Naive thymus-derived CD4-positive, alpha-beta T cell (primary cell): Measurements from ENCODE around the gene HOXB8. TPM values are rescaled to one million over a fixed set of nuclear protein-coding genes. Genes with fewer than 3 reads are reported as not detected.

Source experiments
- ATAC-seq: fragments of 150-1000 bp; cut with Tn5 transposase; 2 replicates; pipeline ENCODE4 v1.10.0; 2021; ENCODE audit warnings: mild to moderate bottlenecking, moderate library complexity
- CTCF ChIA-PET: fragments of 350-600 bp; sonication (Branson Sonifier 250); formaldehyde crosslinking; loops from one replicate; lab custom pipeline; 2021; ENCODE audit warnings: antibody characterized with exemption; lab: Charles Lee
- POLR2A ChIA-PET: fragments of 350-600 bp; sonication (Branson Sonifier 250); formaldehyde crosslinking; loops from one replicate; lab custom pipeline; 2021; ENCODE audit warnings: antibody characterized with exemption, inconsistent platforms; lab: Charles Lee
- DNase-seq, 9 donors: peaks; one replicate each; pipeline versions ENCODE4 v3.0.0 to v3.0.0-alpha.2; 2020 to 2022; ENCODE audit warnings: mixed read lengths in 1 of 9
- H3K27ac ChIP-seq: one replicate; pipeline ENCODE4 v1.7.0; 2013; ENCODE audit warnings: mild to moderate bottlenecking, low read depth, low read length, moderate library complexity
- H3K27me3 ChIP-seq, 2 donors: one replicate each; pipeline ENCODE4 v1.7.0; 2013; ENCODE audit warnings: low read length in 2 of 2, mild to moderate bottlenecking in 2 of 2, moderate library complexity in 2 of 2; ENCODE audit not compliant: control insufficient read depth in 2 of 2, insufficient read depth in 2 of 2
- H3K36me3 ChIP-seq, 3 experiments: 1 replicate in 2 of 3; 2 replicates in 1 of 3; pipeline ENCODE4 v1.7.0; 2013; ENCODE audit warnings: low read length in 3 of 3, mild to moderate bottlenecking in 3 of 3, moderate library complexity in 1 of 3; ENCODE audit not compliant: insufficient read depth in 3 of 3, control insufficient read depth in 2 of 3
- H3K4me1 ChIP-seq, 2 donors: one replicate each; pipeline ENCODE4 v1.7.0; 2013; ENCODE audit warnings: low read length in 2 of 2, mild to moderate bottlenecking in 2 of 2, moderate library complexity in 1 of 2; ENCODE audit not compliant: control insufficient read depth in 2 of 2, insufficient read depth in 2 of 2
- H3K4me3 ChIP-seq: 2 replicates; pipeline ENCODE4 v1.7.0; 2013; ENCODE audit warnings: mild to moderate bottlenecking, low read length
- H3K9me3 ChIP-seq, 3 experiments: 1 replicate in 2 of 3; 2 replicates in 1 of 3; pipeline ENCODE4 v1.7.0; 2013; ENCODE audit warnings: low read length in 3 of 3; ENCODE audit not compliant: control insufficient read depth in 2 of 3
- H3K27ac Mint-ChIP-seq, 9 donors: one replicate each; pipeline ENCODE4 v1.8.0; 2020 to 2022; ENCODE audit warnings: mixed read lengths in 9 of 9, mild to moderate bottlenecking in 8 of 9, moderate library complexity in 5 of 9, inconsistent platforms in 2 of 9
- H3K27me3 Mint-ChIP-seq, 5 donors: one replicate each; pipeline ENCODE4 v1.8.0; 2021 to 2022; ENCODE audit warnings: mixed read lengths in 5 of 5, mild to moderate bottlenecking in 1 of 5
- H3K36me3 Mint-ChIP-seq, 5 donors: one replicate each; pipeline ENCODE4 v1.8.0; 2020 to 2022; ENCODE audit warnings: mixed read lengths in 5 of 5, mild to moderate bottlenecking in 3 of 5, inconsistent platforms in 1 of 5
- H3K4me1 Mint-ChIP-seq, 7 donors: one replicate each; pipeline ENCODE4 v1.8.0; 2020 to 2022; ENCODE audit warnings: mixed read lengths in 7 of 7, mild to moderate bottlenecking in 3 of 7, inconsistent platforms in 1 of 7
- H3K4me3 Mint-ChIP-seq, 10 donors: one replicate each; pipeline ENCODE4 v1.8.0; 2020 to 2022; ENCODE audit warnings: mild to moderate bottlenecking in 10 of 10, mixed read lengths in 10 of 10, moderate library complexity in 6 of 10, inconsistent platforms in 2 of 10
- H3K9me3 Mint-ChIP-seq, 11 donors: one replicate each; pipeline ENCODE4 v1.8.0; 2020 to 2022; ENCODE audit warnings: mixed read lengths in 11 of 11, mild to moderate bottlenecking in 4 of 11, inconsistent platforms in 1 of 11, moderate library complexity in 1 of 11
- intact Hi-C, 2 donors: fragments of 100-400 bp; cut with micrococcal nuclease; formaldehyde crosslinking; loops; one replicate each; pipeline ENCODE4 v1.15.1; 2023
- polyA plus RNA-seq, 2 donors: library from polyadenylated mRNA; unstranded; fragments of 300-500 nt; fragmentation: Illumina TruSeq; gene quantifications; one replicate each; pipeline ENCODE4 v1.2.3, GENCODE V29; 2021
- total RNA-seq, 6 experiments: library from RNA in 5 of 6; stranded (reverse) in 5 of 6; gene quantifications; 1 replicate in 5 of 6; 2 replicates in 1 of 6; pipeline ENCODE4 v1.2.3 and lab custom pipeline; 2021 to 2026

HOXB8 gene
- total RNA-seq (not detected), polyA plus RNA-seq (not detected), total RNA-seq (lab: John Stamatoyannopoulos, UW) (not detected)

- Mint-ChIP-seq H3K4me1 (peaks cover 48 to 77% (median 61%) of the 10 kb centered on the region in 7 donors), H3K4me3 (peak within 1 kb of the TSS; percentile 21 to 95 (median 71)), H3K9me3 (peaks cover 0 to 4% (median 0%) of the 10 kb centered on the region in 11 donors), H3K36me3 (peaks cover 0 to 1% (median 0%) of the 10 kb centered on the region in 5 donors), H3K27me3 (peaks cover 81 to 91% (median 88%) of the 10 kb centered on the region in 5 donors), H3K27ac (peak within 1 kb of the TSS in 3 of 9 donors; percentile 21 to 83 (median 28))
- H3K9me3 ChIP-seq, result no peaks in the 10 kb centered on the region
- DNase-seq (no peak), ATAC-seq (no peak)
- no peak within 1 kb of the TSS for H3K27ac ChIP-seq
- intact Hi-C loops, result loop anchor here (5.0 to 10.0 kb wide), 4 partner anchors 533 to 1349 kb away; partner anchors contain the start of genes DLX4 (in 1 of the 2), PNPO (in 1 of the 2) and SCRN2 (in 1 of the 2)
- H3K4me1 ChIP-seq, result peaks cover 34 to 49% of the 10 kb centered on the region in 2 donors
- ChIA-PET CTCF (interaction anchor here (0.7 to 1.9 kb wide), 5 partner anchors 14 to 590 kb away, joined by 3 to 6 read pairs (median 5); partner anchors contain the start of gene HOXB5), POLR2A (interaction anchor here (0.8 to 0.9 kb wide), 3 partner anchors 8 to 91 kb away, joined by 3 to 5 read pairs (median 3); no protein-coding TSS in a partner anchor)
- no peaks in the 10 kb centered on the region for H3K36me3 ChIP-seq
- H3K4me3 ChIP-seq, result no peak within 1 kb of the TSS
- peaks cover 35 to 66% of the 10 kb centered on the region in 2 donors for H3K27me3 ChIP-seq
These were observed at the start of gene HOXB8 for GRCh38 chr17:48615047-48615962. Gene HOXB8 (minus strand): TSS chr17:48615292. CDS start chr17:48614704, 588 bp downstream.

DNA sequence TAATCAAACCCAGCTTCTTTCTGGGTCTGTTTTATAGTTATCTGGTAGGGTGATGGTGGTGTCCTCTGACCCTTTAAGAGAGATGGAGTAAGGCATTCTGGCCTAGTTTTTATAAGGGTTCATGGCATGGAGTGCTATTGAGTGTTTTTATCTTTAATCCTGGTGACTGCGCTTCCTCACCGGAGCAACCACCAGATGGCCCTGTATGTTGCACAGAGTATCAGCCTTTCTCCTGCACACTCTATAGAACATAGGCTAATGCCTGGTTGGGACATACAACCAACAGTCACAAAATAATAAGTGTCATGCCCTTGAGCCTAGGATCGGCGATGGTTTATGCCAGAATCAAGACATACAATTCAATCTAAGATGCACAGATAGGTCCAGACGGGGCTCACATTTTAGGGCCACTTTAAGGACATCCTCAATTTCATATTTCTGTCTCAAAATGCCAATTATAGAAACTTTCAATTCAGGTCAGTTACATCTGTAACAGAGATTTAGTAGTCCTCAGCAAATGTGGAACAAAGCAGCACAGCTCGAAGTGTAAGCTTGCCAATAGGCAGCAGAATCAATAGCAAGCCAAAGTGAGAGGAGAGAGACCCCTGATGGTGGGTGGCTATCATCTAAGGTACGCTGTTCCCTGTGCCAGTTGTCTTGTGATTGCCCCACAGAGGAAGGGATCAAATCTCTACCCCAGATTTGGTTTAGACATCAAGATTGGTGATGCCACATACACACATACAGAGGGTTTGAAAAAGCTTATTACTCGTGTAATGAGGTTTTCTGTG lies 48.2 kb upstream of the HOXB8 start:
- Histone ChIP-seq H3K27ac (no peak overlapping the region), H3K27me3 (no peaks in the 10 kb centered on the region), H3K9me3 (no peaks in the 10 kb centered on the region), H3K4me1 (no peaks in the 10 kb centered on the region), H3K36me3 (no peaks in the 10 kb centered on the region), H3K4me3 (no peak overlapping the region)
- H3K4me1 Mint-ChIP-seq, result no peaks in the 10 kb centered on the region
- ATAC-seq (no peak), DNase-seq (no peak)
- H3K9me3 Mint-ChIP-seq, result peaks cover 0 to 2% (median 0%) of the 10 kb centered on the region in 11 donors
- ChIA-PET CTCF (interaction anchor here (0.9 kb wide), 1 partner anchor 216 kb away, joined by 3 read pairs; no protein-coding TSS in a partner anchor), POLR2A (no interaction called here)
- H3K4me3 Mint-ChIP-seq, result no peak overlapping the region
- no peaks in the 10 kb centered on the region for H3K36me3 Mint-ChIP-seq
- H3K27me3 Mint-ChIP-seq, result peaks cover 6 to 30% (median 20%) of the 10 kb centered on the region in 5 donors
- H3K27ac Mint-ChIP-seq, result no peak overlapping the region
- intact Hi-C loops, result no loop called here

DNA sequence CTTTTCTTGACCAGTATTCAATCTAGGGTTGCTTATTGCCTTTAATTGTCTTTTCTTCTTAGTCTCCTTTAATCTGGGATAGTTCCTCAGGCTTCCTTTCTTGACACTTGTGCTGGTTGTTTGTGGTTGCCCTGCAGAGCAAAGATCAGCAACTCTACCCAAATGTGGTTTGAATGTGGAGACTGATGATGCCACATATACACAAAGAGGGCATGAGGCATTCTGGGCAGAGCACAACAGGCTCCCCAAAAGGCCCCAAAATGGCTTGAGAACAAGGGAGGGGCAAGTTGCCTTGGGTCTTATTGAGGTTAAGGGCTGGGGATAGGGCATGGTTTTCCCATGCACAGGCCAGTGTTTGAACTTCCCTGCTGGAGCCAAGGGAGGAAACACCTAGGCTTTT lies 40.8 kb upstream of the HOXB8 start:
- H3K9me3 Mint-ChIP-seq, result peaks cover 0 to 2% (median 0%) of the 10 kb centered on the region in 11 donors
- Histone ChIP-seq H3K27ac (no peak overlapping the region), H3K4me1 (no peaks in the 10 kb centered on the region), H3K27me3 (no peaks in the 10 kb centered on the region), H3K36me3 (no peaks in the 10 kb centered on the region), H3K4me3 (no peak overlapping the region), H3K9me3 (no peaks in the 10 kb centered on the region)
- no peak overlapping the region for H3K4me3 Mint-ChIP-seq
- ChIA-PET CTCF (interaction anchor here (0.5 kb wide), 1 partner anchor 54 kb away, joined by 4 read pairs; no protein-coding TSS in a partner anchor), POLR2A (no interaction called here)
- H3K27me3 Mint-ChIP-seq, result peaks cover 0 to 50% (median 6%) of the 10 kb centered on the region in 5 donors
- H3K27ac Mint-ChIP-seq, result no peak overlapping the region
- peaks cover 0 to 3% (median 0%) of the 10 kb centered on the region in 5 donors for H3K36me3 Mint-ChIP-seq
- intact Hi-C loops, result no loop called here
- DNase-seq (no peak), ATAC-seq (no peak)
- peaks cover 0 to 6% (median 1%) of the 10 kb centered on the region in 7 donors for H3K4me1 Mint-ChIP-seq

- H3K27ac ChIP-seq, result no peak overlapping the region
- no peak for DNase-seq
- POLR2A ChIA-PET, result no interaction called here
- peaks cover 0 to 2% (median 0%) of the 10 kb centered on the region in 11 donors for H3K9me3 Mint-ChIP-seq
- H3K4me1 ChIP-seq, result peaks cover 0 to 6% of the 10 kb centered on the region in 2 donors
- no peak for ATAC-seq
- peaks cover 7 to 26% (median 19%) of the 10 kb centered on the region in 7 donors for H3K4me1 Mint-ChIP-seq
- no peak overlapping the region for H3K4me3 Mint-ChIP-seq
- no peaks in the 10 kb centered on the region for H3K36me3 ChIP-seq
- CTCF ChIA-PET, result interaction anchor here (0.6 kb wide), 1 partner anchor 534 kb away, joined by 3 read pairs; no protein-coding TSS in a partner anchor
- H3K27me3 Mint-ChIP-seq, result peaks cover 37 to 71% (median 44%) of the 10 kb centered on the region in 5 donors
- H3K27me3 ChIP-seq, result peaks cover 0 to 26% of the 10 kb centered on the region in 2 donors
- H3K4me3 ChIP-seq, result no peak overlapping the region
- intact Hi-C loops, result no loop called here
- no peak overlapping the region for H3K27ac Mint-ChIP-seq
- peaks cover 0 to 3% (median 0%) of the 10 kb centered on the region in 5 donors for H3K36me3 Mint-ChIP-seq
- H3K9me3 ChIP-seq, result no peaks in the 10 kb centered on the region
These were observed 34.6 kb upstream of the HOXB8 start for GRCh38 chr17:48649741-48650140.

DNA sequence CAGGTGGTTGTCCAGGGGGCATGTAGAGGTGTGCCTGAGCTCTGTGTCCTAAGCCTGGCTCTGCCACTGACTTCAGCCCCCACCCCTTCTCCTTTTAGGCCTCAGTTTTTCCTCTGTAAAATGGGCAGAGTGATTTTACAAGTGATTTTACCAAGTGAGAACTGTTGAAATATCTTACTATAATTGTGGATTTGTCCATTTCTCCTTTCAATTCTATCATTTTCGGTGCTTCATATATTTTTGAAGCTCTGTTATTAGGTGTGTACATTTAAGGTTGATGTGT lies 32.8 kb upstream of the HOXB8 start:
- peaks cover 55 to 81% (median 63%) of the 10 kb centered on the region in 5 donors for H3K27me3 Mint-ChIP-seq
- Histone ChIP-seq H3K4me3 (peak overlapping the region; percentile 70), H3K27me3 (peaks cover 0 to 33% of the 10 kb centered on the region in 2 donors), H3K36me3 (no peaks in the 10 kb centered on the region), H3K9me3 (no peaks in the 10 kb centered on the region), H3K27ac (no peak overlapping the region), H3K4me1 (peaks cover 0 to 6% of the 10 kb centered on the region in 2 donors)
- H3K4me3 Mint-ChIP-seq, result peak overlapping the region; percentile 73 to 100 (median 84)
- POLR2A ChIA-PET, result no interaction called here
- DNase-seq, result no peak
- H3K36me3 Mint-ChIP-seq, result peaks cover 0 to 3% (median 0%) of the 10 kb centered on the region in 5 donors
- no peak overlapping the region for H3K27ac Mint-ChIP-seq
- peaks cover 7 to 26% (median 19%) of the 10 kb centered on the region in 7 donors for H3K4me1 Mint-ChIP-seq
- CTCF ChIA-PET, result interaction anchor here (0.6 kb wide), 1 partner anchor 286 kb away, joined by 3 read pairs; no protein-coding TSS in a partner anchor
- intact Hi-C loops, result no loop called here
- peaks cover 0 to 2% (median 0%) of the 10 kb centered on the region in 11 donors for H3K9me3 Mint-ChIP-seq
- no peak for ATAC-seq
